ENCODE measurements around the gene SLC27A3. TPM values are rescaled to one million over a fixed set of nuclear protein-coding genes. Genes with fewer than 3 reads are reported as not detected.

The SLC27A3 gene
- total RNA-seq, 1 donor from 2014 or later, result 10.8 TPM

DNA sequence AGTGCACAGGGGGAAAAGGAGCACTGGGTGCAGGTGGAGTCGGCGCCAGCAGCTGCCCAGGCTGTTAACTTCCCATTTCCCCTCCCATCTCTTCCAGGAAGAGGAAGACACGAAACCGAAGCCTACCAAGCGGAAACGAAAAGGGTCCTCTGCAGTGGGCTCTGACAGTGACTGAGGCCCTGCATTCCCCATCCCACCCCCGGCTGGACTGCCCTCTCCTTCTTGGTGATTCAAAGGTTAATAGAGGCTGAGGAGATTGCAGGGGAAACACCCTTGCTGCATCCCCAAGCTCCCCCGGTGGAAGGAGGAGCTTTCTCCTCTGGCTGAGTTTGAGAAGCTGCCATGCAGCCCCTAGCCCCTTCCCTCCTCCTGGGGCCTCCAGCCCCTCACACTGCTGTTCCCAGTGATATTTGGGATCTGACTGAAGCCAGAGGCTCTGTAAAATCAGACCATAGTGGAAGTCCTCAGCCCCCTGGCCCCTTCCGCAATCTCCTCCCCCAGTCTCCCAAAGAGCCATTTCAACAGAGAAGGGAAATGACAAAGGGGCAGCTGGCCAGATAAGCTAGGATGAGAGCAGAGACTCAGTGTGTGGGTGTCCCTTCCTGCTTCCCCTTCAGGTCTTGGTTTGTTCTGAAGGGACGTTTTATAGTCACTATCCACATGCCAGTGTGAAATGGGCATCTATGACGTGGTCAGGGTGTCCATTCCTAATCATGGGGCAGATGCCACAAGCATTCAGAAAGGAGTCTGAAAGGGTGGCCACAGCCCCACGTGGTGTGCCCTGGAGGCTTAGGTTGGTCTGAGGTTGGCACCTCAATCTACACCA is 1.9 kb upstream of the SLC27A3 start:
- TF ChIP-seq, protein P1, sequence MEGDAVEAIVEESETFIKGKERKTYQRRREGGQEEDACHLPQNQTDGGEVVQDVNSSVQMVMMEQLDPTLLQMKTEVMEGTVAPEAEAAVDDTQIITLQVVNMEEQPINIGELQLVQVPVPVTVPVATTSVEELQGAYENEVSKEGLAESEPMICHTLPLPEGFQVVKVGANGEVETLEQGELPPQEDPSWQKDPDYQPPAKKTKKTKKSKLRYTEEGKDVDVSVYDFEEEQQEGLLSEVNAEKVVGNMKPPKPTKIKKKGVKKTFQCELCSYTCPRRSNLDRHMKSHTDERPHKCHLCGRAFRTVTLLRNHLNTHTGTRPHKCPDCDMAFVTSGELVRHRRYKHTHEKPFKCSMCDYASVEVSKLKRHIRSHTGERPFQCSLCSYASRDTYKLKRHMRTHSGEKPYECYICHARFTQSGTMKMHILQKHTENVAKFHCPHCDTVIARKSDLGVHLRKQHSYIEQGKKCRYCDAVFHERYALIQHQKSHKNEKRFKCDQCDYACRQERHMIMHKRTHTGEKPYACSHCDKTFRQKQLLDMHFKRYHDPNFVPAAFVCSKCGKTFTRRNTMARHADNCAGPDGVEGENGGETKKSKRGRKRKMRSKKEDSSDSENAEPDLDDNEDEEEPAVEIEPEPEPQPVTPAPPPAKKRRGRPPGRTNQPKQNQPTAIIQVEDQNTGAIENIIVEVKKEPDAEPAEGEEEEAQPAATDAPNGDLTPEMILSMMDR (IDR thresholded peaks at IDR 0.05; ENCODE audit: partially characterized antibody, unreplicated experiment), result no peak
- DNase-seq, result no peak
- Mint-ChIP-seq H3K36me3 (ENCODE audit: unreplicated experiment) (no peaks in the 10 kb centered on the region), H3K4me1 (ENCODE audit: low read depth, unreplicated experiment) (peaks cover 24% of the 10 kb centered on the region), H3K27me3 (ENCODE audit: unreplicated experiment) (peaks cover 7% of the 10 kb centered on the region), H3K4me3 (ENCODE audit: unreplicated experiment) (no peak overlapping the region), H3K9me3 (ENCODE audit: unreplicated experiment) (peaks cover 5% of the 10 kb centered on the region), H3K27ac (ENCODE audit: unreplicated experiment) (no peak overlapping the region)

DNA sequence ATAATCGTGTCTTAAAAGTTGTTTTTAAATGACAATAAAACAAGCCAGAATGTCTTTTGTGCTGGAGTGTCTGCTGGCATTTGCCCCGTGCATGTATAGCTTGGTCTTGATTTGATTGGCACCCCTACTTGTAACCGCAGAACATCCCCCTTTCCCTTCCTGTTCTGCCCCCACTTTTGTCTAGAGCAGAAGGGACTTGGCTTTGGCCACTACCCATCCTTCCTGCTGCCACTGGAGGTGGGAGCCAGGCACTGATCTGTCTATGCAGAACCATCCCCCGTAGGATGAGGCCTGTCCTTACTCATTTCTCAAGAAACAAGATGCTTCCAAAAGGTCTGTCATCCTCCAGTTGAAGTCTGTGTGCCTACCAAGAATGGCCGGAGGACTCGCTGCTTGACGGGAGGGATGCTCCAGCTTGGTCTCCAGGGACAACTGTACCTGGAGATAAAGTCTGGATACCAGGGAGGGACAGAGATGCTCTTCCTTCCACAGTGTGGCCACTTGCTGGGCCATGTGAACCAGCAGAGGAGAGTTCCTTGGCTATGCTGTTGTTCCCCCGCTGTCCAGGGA is 1.1 kb upstream of the SLC27A3 start:
- TF ChIP-seq, protein P1 (IDR thresholded peaks at IDR 0.05; ENCODE audit: partially characterized antibody, unreplicated experiment), result no peak
- no peaks in the 10 kb centered on the region for H3K36me3 Mint-ChIP-seq (ENCODE audit: unreplicated experiment)
- H3K27ac Mint-ChIP-seq (ENCODE audit: unreplicated experiment), result no peak overlapping the region
- no peak for DNase-seq
- H3K27me3 Mint-ChIP-seq (ENCODE audit: unreplicated experiment), result peaks cover 7% of the 10 kb centered on the region
- no peak overlapping the region for H3K4me3 Mint-ChIP-seq (ENCODE audit: unreplicated experiment)
- peaks cover 5% of the 10 kb centered on the region for H3K9me3 Mint-ChIP-seq (ENCODE audit: unreplicated experiment)
- peaks cover 24% of the 10 kb centered on the region for H3K4me1 Mint-ChIP-seq (ENCODE audit: low read depth, unreplicated experiment)

DNA sequence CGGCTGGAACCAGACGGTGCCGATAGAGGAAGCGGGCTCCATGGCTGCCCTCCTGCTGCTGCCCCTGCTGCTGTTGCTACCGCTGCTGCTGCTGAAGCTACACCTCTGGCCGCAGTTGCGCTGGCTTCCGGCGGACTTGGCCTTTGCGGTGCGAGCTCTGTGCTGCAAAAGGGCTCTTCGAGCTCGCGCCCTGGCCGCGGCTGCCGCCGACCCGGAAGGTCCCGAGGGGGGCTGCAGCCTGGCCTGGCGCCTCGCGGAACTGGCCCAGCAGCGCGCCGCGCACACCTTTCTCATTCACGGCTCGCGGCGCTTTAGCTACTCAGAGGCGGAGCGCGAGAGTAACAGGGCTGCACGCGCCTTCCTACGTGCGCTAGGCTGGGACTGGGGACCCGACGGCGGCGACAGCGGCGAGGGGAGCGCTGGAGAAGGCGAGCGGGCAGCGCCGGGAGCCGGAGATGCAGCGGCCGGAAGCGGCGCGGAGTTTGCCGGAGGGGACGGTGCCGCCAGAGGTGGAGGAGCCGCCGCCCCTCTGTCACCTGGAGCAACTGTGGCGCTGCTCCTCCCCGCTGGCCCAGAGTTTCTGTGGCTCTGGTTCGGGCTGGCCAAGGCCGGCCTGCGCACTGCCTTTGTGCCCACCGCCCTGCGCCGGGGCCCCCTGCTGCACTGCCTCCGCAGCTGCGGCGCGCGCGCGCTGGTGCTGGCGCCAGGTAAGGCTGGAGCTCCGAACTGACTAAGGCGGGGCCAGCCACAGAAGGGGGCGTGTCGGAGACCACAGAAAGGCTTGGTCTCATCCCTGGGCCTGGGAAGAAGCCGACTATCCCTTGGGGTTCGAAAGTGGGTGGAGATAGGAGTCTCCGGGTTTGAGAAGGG is 486 bp downstream of the SLC27A3 start:
- H3K36me3 Mint-ChIP-seq (ENCODE audit: unreplicated experiment), result no peaks in the 10 kb centered on the region
- H3K9me3 Mint-ChIP-seq (ENCODE audit: unreplicated experiment), result peaks cover 3% of the 10 kb centered on the region
- H3K4me3 Mint-ChIP-seq (ENCODE audit: unreplicated experiment), result peak overlapping the region; percentile 88
- peaks cover 7% of the 10 kb centered on the region for H3K27me3 Mint-ChIP-seq (ENCODE audit: unreplicated experiment)
- DNase-seq, result peak; percentile 73
- peaks cover 17% of the 10 kb centered on the region for H3K4me1 Mint-ChIP-seq (ENCODE audit: low read depth, unreplicated experiment)
- TF ChIP-seq, protein P1 (IDR thresholded peaks at IDR 0.05; ENCODE audit: partially characterized antibody, unreplicated experiment), result no peak
- H3K27ac Mint-ChIP-seq (ENCODE audit: unreplicated experiment), result no peak overlapping the region

DNA sequence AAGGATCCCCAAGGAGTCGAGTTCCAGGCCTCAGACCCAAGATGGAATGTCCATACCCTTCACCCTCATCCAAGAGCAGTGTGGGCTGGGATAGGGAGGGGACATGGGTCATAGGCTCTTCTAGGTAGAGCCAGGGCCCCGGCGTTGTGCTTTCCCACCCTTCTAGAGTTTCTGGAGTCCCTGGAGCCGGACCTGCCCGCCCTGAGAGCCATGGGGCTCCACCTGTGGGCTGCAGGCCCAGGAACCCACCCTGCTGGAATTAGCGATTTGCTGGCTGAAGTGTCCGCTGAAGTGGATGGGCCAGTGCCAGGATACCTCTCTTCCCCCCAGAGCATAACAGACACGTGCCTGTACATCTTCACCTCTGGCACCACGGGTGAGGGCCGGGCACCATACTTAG is 1.1 kb downstream of the SLC27A3 start:
- Mint-ChIP-seq H3K4me1 (ENCODE audit: low read depth, unreplicated experiment) (peaks cover 13% of the 10 kb centered on the region), H3K4me3 (ENCODE audit: unreplicated experiment) (peak overlapping the region; percentile 58), H3K27ac (ENCODE audit: unreplicated experiment) (no peak overlapping the region), H3K27me3 (ENCODE audit: unreplicated experiment) (peaks cover 9% of the 10 kb centered on the region), H3K9me3 (ENCODE audit: unreplicated experiment) (peaks cover 2% of the 10 kb centered on the region), H3K36me3 (ENCODE audit: unreplicated experiment) (no peaks in the 10 kb centered on the region)
- TF ChIP-seq, protein P1 (IDR thresholded peaks at IDR 0.05; ENCODE audit: partially characterized antibody, unreplicated experiment), result no peak
- no peak for DNase-seq

All from glutamatergic neuron (in vitro differentiated cells).